ENCODE results near the gene MMP28. TPM values are rescaled to one million over a fixed set of nuclear protein-coding genes. Genes with fewer than 3 reads are reported as not detected.

MMP28 gene
- total RNA-seq, 4 donors from 2014 or later, result 75.5 to 150 (median 116) TPM

GRCh38 chr17:35766903-35767510 lies 28.4 kb downstream of the MMP28 start:
- H3K27me3 ChIP-seq, result no peaks in the 10 kb centered on the region
- H3K27ac ChIP-seq (replicated peaks in 1 of 4), result no peak overlapping the region
- intact Hi-C loops (cut with DNase I), result no loop called here
- H3K4me1 ChIP-seq, result peaks cover 10 to 49% (median 40%) of the 10 kb centered on the region in 4 donors
- 37% methylated on average over 7 of the region's 7 CpGs for WGBS
- no peak for DNase-seq (ENCODE audit: extremely low spot score)
- no peaks in the 10 kb centered on the region for H3K9me3 ChIP-seq
- H3K36me3 ChIP-seq, result no peaks in the 10 kb centered on the region
- TF ChIP-seq EP300 (IDR thresholded peaks at IDR 0.05) (no peak), CTCF (IDR thresholded peaks at IDR 0.05) (peak; percentile 50 to 74 (median 55)), POLR2A (IDR thresholded peaks at IDR 0.05; ENCODE audit: low read depth) (no peak), POLR2AphosphoS5 (IDR thresholded peaks at IDR 0.05) (no peak)
- H3K4me3 ChIP-seq, result no peak overlapping the region

DNA sequence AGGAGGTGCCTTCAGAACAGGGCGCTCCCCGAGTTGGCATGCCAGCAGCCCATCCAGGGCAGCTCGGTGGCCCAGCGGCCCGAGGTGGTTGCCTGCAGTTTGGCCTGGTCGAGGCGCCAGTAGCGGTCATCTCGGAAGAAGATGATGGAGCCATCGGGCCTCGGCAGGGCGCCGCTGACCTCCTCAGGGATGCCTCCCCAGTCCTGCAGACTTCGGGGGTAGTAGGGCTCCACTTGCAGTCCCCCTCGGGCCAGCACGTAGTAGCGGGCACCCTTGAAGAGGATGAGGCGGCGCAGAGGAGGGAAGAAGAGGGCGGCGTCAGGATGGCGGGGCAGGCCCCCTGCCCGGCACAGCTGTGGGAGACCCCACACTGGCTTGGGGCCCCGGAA lies 29.0 kb downstream of the MMP28 start:
- H3K4me3 ChIP-seq, result no peak overlapping the region
- H3K27ac ChIP-seq (replicated peaks in 1 of 4), result no peak overlapping the region
- H3K9me3 ChIP-seq, result no peaks in the 10 kb centered on the region
- DNase-seq (ENCODE audit: extremely low spot score), result no peak
- H3K36me3 ChIP-seq, result no peaks in the 10 kb centered on the region
- no peaks in the 10 kb centered on the region for H3K27me3 ChIP-seq
- intact Hi-C loops (cut with DNase I), result no loop called here
- H3K4me1 ChIP-seq, result peaks cover 10 to 46% (median 40%) of the 10 kb centered on the region in 4 donors
- TF ChIP-seq POLR2A (IDR thresholded peaks at IDR 0.05; ENCODE audit: low read depth) (no peak), POLR2AphosphoS5 (IDR thresholded peaks at IDR 0.05) (no peak), EP300 (IDR thresholded peaks at IDR 0.05) (no peak), CTCF (IDR thresholded peaks at IDR 0.05) (no peak)
- 92% methylated on average over 9 of the region's 24 CpGs for WGBS

DNA sequence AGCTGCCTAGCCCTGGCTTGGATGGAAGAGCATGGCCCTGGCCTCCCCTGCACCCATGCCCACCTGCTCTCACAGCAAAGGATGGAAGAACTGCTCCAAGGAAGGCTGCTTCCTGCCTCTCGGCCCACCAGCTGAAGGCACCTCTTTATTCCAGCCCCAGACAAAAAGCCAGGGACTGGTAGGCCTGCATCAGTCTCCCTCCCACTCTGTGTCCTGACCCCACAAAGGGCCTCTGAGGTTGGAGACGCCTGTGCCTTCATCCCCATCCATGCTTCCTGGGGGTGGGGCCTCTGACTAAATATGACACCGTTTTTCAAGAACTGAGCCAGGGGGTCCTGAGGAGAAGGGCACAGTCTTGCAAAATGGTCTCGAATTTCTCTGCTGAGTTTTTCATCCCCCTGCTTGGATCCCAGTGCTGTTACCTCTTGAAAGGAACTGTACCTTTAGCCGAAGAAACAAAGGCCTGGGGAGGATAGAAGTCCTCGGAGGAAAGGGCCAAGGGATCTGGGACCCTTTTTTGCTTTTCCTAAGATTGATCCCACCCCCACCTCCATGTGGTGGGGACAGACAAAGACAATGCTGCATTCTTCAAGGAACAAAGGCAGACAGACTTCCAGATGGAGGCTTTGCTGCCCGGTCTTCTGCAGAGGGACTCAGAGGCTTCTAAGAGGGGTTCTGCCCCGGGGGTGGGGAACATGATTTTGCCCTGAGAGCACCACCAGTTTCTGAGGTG lies 29.5 kb downstream of the MMP28 start:
- intact Hi-C loops (cut with DNase I), result loop anchor here (2.0 kb wide), 1 partner anchor 39 kb away; no protein-coding TSS in a partner anchor
- no peak for TF ChIP-seq POLR2AphosphoS5 (IDR thresholded peaks at IDR 0.05)
- no peak for TF ChIP-seq EP300 (IDR thresholded peaks at IDR 0.05)
- TF ChIP-seq POLR2A (IDR thresholded peaks at IDR 0.05; ENCODE audit: low read depth), result no peak
- TF ChIP-seq CTCF (IDR thresholded peaks at IDR 0.05), result no peak
- WGBS, result 79% methylated on average over 8 of the region's 8 CpGs

GRCh38 chr17:35765086-35765710 lies 30.2 kb downstream of the MMP28 start:
- 60% methylated on average over 9 of the region's 11 CpGs for WGBS
- H3K36me3 ChIP-seq, result no peaks in the 10 kb centered on the region
- TF ChIP-seq POLR2AphosphoS5 (IDR thresholded peaks at IDR 0.05) (peak in 1 of 2 donors; percentile 25), POLR2A (IDR thresholded peaks at IDR 0.05; ENCODE audit: low read depth) (no peak)
- peaks cover 10 to 46% (median 40%) of the 10 kb centered on the region in 4 donors for H3K4me1 ChIP-seq
- intact Hi-C loops (cut with DNase I), result loop anchor here (2.0 kb wide), 1 partner anchor 40 kb away; no protein-coding TSS in a partner anchor
- no peaks in the 10 kb centered on the region for H3K27me3 ChIP-seq
- H3K27ac ChIP-seq (replicated peaks in 1 of 4), result peak overlapping the region; percentile 62 to 79 (median 66)
- H3K9me3 ChIP-seq, result no peaks in the 10 kb centered on the region
- DNase-seq (ENCODE audit: extremely low spot score), result no peak
- peak overlapping the region in 1 of 4 donors; percentile 64 for H3K4me3 ChIP-seq

More for the DNA sequence above, 29.5 kb downstream of the MMP28 start:
- H3K9me3 ChIP-seq, result no peaks in the 10 kb centered on the region
- H3K27me3 ChIP-seq, result no peaks in the 10 kb centered on the region
- H3K27ac ChIP-seq (replicated peaks in 1 of 4), result peak overlapping the region in 1 of 4 donors; percentile 79
- no peak overlapping the region for H3K4me3 ChIP-seq
- no peaks in the 10 kb centered on the region for H3K36me3 ChIP-seq
- DNase-seq (ENCODE audit: extremely low spot score), result no peak
- H3K4me1 ChIP-seq, result peaks cover 10 to 46% (median 40%) of the 10 kb centered on the region in 4 donors
